NCI-H2107 treated with DMSO at 0.1 percent for 48 hours (cell line): ENCODE results near the gene ST3GAL4.
A peak's percentile ranks its signal among the peaks of the same experiment; 100 is the strongest.
"Not testable (repeated sequence)": the region's sequence is repeated elsewhere in the genome, so short reads cannot be mapped to it uniquely, and the experiment has no call there.

ENCODE experiments used
- DNase-seq: peaks from one replicate; lab custom pipeline; 2025; ENCODE audit not compliant: unreplicated experiment; lab: John Stamatoyannopoulos, UW

ST3GAL4 gene

GRCh38 chr11:126355324-126355925, at the start of gene ST3GAL4:
TSS of gene ST3GAL4 (plus strand) at chr11:126355686. CDS start at chr11:126406156, 50,470 bp downstream.
- no peak for DNase-seq

- DNase-seq: no peak
Measured at GRCh38 chr11:126305699-126306098, 49.8 kb upstream of the ST3GAL4 start.

GRCh38 chr11:126307706-126308105, 47.8 kb upstream of the ST3GAL4 start:
- no peak for DNase-seq

GRCh38 chr11:126308271-126308671, 47.2 kb upstream of the ST3GAL4 start:
- no peak for DNase-seq

- DNase-seq: not testable (repeated sequence)
Measured at GRCh38 chr11:126308771-126309170, 46.7 kb upstream of the ST3GAL4 start.

GRCh38 chr11:126310200-126310991, 45.1 kb upstream of the ST3GAL4 start:
- peak; percentile 0 for DNase-seq

GRCh38 chr11:126310992-126311310, 44.5 kb upstream of the ST3GAL4 start:
- no peak for DNase-seq

- DNase-seq: no peak
Measured at GRCh38 chr11:126311401-126312291, 43.8 kb upstream of the ST3GAL4 start.

- DNase-seq: no peak
Measured at GRCh38 chr11:126312961-126313360, 42.5 kb upstream of the ST3GAL4 start.

GRCh38 chr11:126313826-126314225, 41.7 kb upstream of the ST3GAL4 start:
- no peak for DNase-seq

GRCh38 chr11:126317432-126317755, 38.1 kb upstream of the ST3GAL4 start:
- no peak for DNase-seq

GRCh38 chr11:126317756-126318573, 37.5 kb upstream of the ST3GAL4 start:
- peak; percentile 24 for DNase-seq

- DNase-seq: peak; percentile 30
Measured at GRCh38 chr11:126318574-126319373, 36.7 kb upstream of the ST3GAL4 start.

- no peak for DNase-seq
Measured at GRCh38 chr11:126319374-126319740, 36.1 kb upstream of the ST3GAL4 start.

- DNase-seq: no peak
Measured at GRCh38 chr11:126322996-126323395, 32.5 kb upstream of the ST3GAL4 start.

- no peak for DNase-seq
Measured at GRCh38 chr11:126327281-126328000, 28.0 kb upstream of the ST3GAL4 start.

- no peak for DNase-seq
Measured at GRCh38 chr11:126328001-126328390, 27.5 kb upstream of the ST3GAL4 start.

GRCh38 chr11:126328444-126328843, 27.0 kb upstream of the ST3GAL4 start:
- no peak for DNase-seq

- DNase-seq: no peak
Measured at GRCh38 chr11:126328938-126329643, 26.4 kb upstream of the ST3GAL4 start.
